CD14-positive monocyte (primary cell): Measurements from ENCODE around the gene SPATA20. TPM values are rescaled to one million over a fixed set of nuclear protein-coding genes. Genes with fewer than 3 reads are reported as not detected.
A peak's percentile ranks its signal among the peaks of the same experiment; 100 is the strongest.

Experiments
- DNase-seq, 3 donors: peaks; one replicate each; pipeline ENCODE4 v3.0.0-alpha.2; 2011 to 2022
- H2AFZ ChIP-seq: 2 replicates; pipeline ENCODE4 v1.6.0; 2012; ENCODE audit warnings: mild to moderate bottlenecking, low read depth, low read length, inconsistent platforms; ENCODE audit not compliant: insufficient read depth, poor library complexity, severe bottlenecking
- H3K27ac ChIP-seq, 2 donors: 1 replicate in 1 of 2; 2 replicates in 1 of 2; pipeline ENCODE4 v1.5.1; 2012 to 2013; ENCODE audit warnings: low read length in 2 of 2, control low read depth in 1 of 2, inconsistent platforms in 1 of 2, low read depth in 1 of 2, mild to moderate bottlenecking in 1 of 2
- H3K27me3 ChIP-seq, 2 donors: one replicate each; pipeline versions ENCODE4 v1.6.0 to v1.6.1; 2011 to 2013; ENCODE audit warnings: low read length in 2 of 2; ENCODE audit not compliant: control insufficient read depth in 2 of 2, insufficient read depth in 2 of 2
- H3K36me3 ChIP-seq, 2 donors: replicated peaks in 1 of 2; 1 replicate in 1 of 2; 2 replicates in 1 of 2; pipeline versions ENCODE4 v1.5.1 to v1.6.1; 2012 to 2013; ENCODE audit warnings: low read length in 2 of 2, control low read depth in 1 of 2, inconsistent platforms in 1 of 2, mild to moderate bottlenecking in 1 of 2; ENCODE audit not compliant: insufficient read depth in 2 of 2, control insufficient read depth in 1 of 2
- H3K4me1 ChIP-seq, 2 donors: 1 replicate in 1 of 2; 2 replicates in 1 of 2; pipeline versions ENCODE4 v1.5.1 to v1.6.1; 2012 to 2013; ENCODE audit warnings: low read length in 2 of 2, control low read depth in 1 of 2, inconsistent platforms in 1 of 2, mild to moderate bottlenecking in 1 of 2, moderate library complexity in 1 of 2; ENCODE audit not compliant: insufficient read depth in 2 of 2, control insufficient read depth in 1 of 2
- H3K4me2 ChIP-seq: replicated peaks from 2 replicates; pipeline ENCODE3; 2012; ENCODE audit warnings: low read length, moderate library complexity, mild to moderate bottlenecking; ENCODE audit not compliant: poor library complexity, severe bottlenecking; ENCODE audit errors: extremely low read depth
- H3K4me3 ChIP-seq, 3 experiments: fragments of 200-600 bp in 1 of 3; sonication (generic) in 1 of 3; replicated peaks in 1 of 3; 1 replicate in 2 of 3; 2 replicates in 1 of 3; pipeline ENCODE4 v1.5.1; 2011 to 2013; ENCODE audit warnings: low read length in 3 of 3, mild to moderate bottlenecking in 3 of 3, control low read depth in 2 of 3, low read depth in 2 of 3, inconsistent platforms in 1 of 3, moderate library complexity in 1 of 3
- H3K79me2 ChIP-seq: 2 replicates; pipeline ENCODE4 v1.6.0; 2012; ENCODE audit warnings: mild to moderate bottlenecking, control low read depth, inconsistent platforms, low read length, moderate library complexity; ENCODE audit not compliant: insufficient read depth
- H3K9ac ChIP-seq: 2 replicates; pipeline ENCODE4 v1.6.0; 2017; ENCODE audit warnings: low read length, mild to moderate bottlenecking; ENCODE audit not compliant: insufficient read depth, poor library complexity, severe bottlenecking
- H3K9me3 ChIP-seq, 2 donors: replicated peaks in 1 of 2; 1 replicate in 1 of 2; 2 replicates in 1 of 2; pipeline versions ENCODE4 v1.5.1 to v1.6.1; 2012 to 2013; ENCODE audit warnings: low read length in 2 of 2, control low read depth in 1 of 2; ENCODE audit not compliant: control insufficient read depth in 1 of 2, insufficient read depth in 1 of 2
- H4K20me1 ChIP-seq: 2 replicates; pipeline ENCODE4 v1.6.0; 2012; ENCODE audit warnings: mild to moderate bottlenecking, low read length, control low read depth, moderate library complexity; ENCODE audit not compliant: insufficient read depth
- H3K27ac Mint-ChIP-seq, 7 donors: one replicate each; pipeline ENCODE4 v1.8.0; 2020; ENCODE audit warnings: mild to moderate bottlenecking in 7 of 7, mixed read lengths in 7 of 7, moderate library complexity in 6 of 7, inconsistent platforms in 2 of 7
- H3K27me3 Mint-ChIP-seq, 3 donors: one replicate each; pipeline ENCODE4 v1.8.0; 2021 to 2022; ENCODE audit warnings: low read depth in 3 of 3, mild to moderate bottlenecking in 3 of 3, mixed read lengths in 3 of 3, moderate library complexity in 3 of 3, inconsistent platforms in 1 of 3
- H3K36me3 Mint-ChIP-seq, 2 donors: one replicate each; pipeline ENCODE4 v1.8.0; 2020; ENCODE audit warnings: mixed read lengths in 2 of 2, inconsistent platforms in 1 of 2, mild to moderate bottlenecking in 1 of 2
- H3K4me1 Mint-ChIP-seq: one replicate; pipeline ENCODE4 v1.8.0; 2020; ENCODE audit warnings: mild to moderate bottlenecking, mixed read lengths
- H3K4me3 Mint-ChIP-seq, 2 donors: one replicate each; pipeline ENCODE4 v1.8.0; 2020; ENCODE audit warnings: mild to moderate bottlenecking in 2 of 2, mixed read lengths in 2 of 2, moderate library complexity in 1 of 2
- H3K9me3 Mint-ChIP-seq, 7 donors: one replicate each; pipeline ENCODE4 v1.8.0; 2020 to 2022; ENCODE audit warnings: mixed read lengths in 7 of 7, mild to moderate bottlenecking in 6 of 7, moderate library complexity in 6 of 7, inconsistent platforms in 2 of 7
- WGBS: methylation state at CpG from one replicate; pipeline ENCODE4 v1.1.5; 2013; ENCODE audit warnings: missing lambda C conversion rate; ENCODE audit not compliant: insufficient coverage; 5-methylcytosine and 5-hydroxymethylcytosine counted together
- intact Hi-C, 2 donors: fragments of 100-400 bp; cut with micrococcal nuclease; formaldehyde crosslinking; loops; one replicate each; pipeline versions ENCODE4 v1.15.0 to v1.15.1; 2023
- polyA plus RNA-seq, 3 donors: library from polyadenylated mRNA; depleted of rRNA in 1 of 3; unstranded in 2 of 3; stranded (reverse) in 1 of 3; fragments of 300-500 nt in 2 of 3; fragments of >200 nt in 1 of 3; fragmentation: Illumina TruSeq in 2 of 3; gene quantifications; 1 replicate in 2 of 3; 2 replicates in 1 of 3; pipeline ENCODE4 v1.2.3, GENCODE V29; 2012 to 2021
- TF ChIP-seq, protein P1 (sequence below): fragments of 200-600 bp; IDR thresholded peaks from one replicate; pipeline ENCODE4 v1.8.0; 2022; ENCODE audit warnings: antibody characterized with exemption, mild to moderate bottlenecking

Gene SPATA20
- polyA plus RNA-seq, 3 donors, result 9.3 to 37.8 (median 12.2) TPM

DNA sequence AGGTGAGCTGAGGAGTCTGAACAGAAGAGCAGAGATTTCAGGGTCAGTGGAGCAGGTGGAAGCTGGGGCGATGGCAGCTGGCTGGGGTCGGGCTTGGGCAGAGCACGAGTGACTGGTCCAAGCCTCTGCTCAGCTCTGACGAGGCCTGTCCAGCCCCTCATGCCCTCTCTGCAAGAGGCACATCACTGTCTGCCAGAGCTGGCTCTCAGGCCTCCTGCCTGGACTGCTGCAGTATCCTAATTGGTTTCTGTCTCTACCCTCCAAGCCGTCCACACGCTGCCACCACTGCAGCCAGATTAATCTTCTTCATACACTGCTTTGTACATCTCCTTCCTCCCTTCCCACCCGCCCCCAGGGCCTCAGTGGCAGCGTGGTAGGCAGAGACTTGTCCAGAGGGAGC is 38.9 kb downstream of the SPATA20 start:
- no peak overlapping the region for H3K9ac ChIP-seq
- Mint-ChIP-seq H3K4me3 (no peak overlapping the region), H3K4me1 (no peaks in the 10 kb centered on the region), H3K27ac (peak overlapping the region in 1 of 7 donors; percentile 48), H3K9me3 (peaks cover 0 to 1% (median 0%) of the 10 kb centered on the region in 7 donors), H3K27me3 (peaks cover 17 to 23% (median 20%) of the 10 kb centered on the region in 3 donors), H3K36me3 (no peaks in the 10 kb centered on the region)
- H3K4me3 ChIP-seq, result no peak overlapping the region
- H3K9me3 ChIP-seq, result no peaks in the 10 kb centered on the region
- intact Hi-C loops, result no loop called here
- no peaks in the 10 kb centered on the region for H3K27me3 ChIP-seq
- H3K4me1 ChIP-seq, result no peaks in the 10 kb centered on the region
- H3K27ac ChIP-seq, result no peak overlapping the region
- no peak overlapping the region for H2AFZ ChIP-seq
- H3K36me3 ChIP-seq, result no peaks in the 10 kb centered on the region
- no peak for DNase-seq
- TF ChIP-seq, protein P1, sequence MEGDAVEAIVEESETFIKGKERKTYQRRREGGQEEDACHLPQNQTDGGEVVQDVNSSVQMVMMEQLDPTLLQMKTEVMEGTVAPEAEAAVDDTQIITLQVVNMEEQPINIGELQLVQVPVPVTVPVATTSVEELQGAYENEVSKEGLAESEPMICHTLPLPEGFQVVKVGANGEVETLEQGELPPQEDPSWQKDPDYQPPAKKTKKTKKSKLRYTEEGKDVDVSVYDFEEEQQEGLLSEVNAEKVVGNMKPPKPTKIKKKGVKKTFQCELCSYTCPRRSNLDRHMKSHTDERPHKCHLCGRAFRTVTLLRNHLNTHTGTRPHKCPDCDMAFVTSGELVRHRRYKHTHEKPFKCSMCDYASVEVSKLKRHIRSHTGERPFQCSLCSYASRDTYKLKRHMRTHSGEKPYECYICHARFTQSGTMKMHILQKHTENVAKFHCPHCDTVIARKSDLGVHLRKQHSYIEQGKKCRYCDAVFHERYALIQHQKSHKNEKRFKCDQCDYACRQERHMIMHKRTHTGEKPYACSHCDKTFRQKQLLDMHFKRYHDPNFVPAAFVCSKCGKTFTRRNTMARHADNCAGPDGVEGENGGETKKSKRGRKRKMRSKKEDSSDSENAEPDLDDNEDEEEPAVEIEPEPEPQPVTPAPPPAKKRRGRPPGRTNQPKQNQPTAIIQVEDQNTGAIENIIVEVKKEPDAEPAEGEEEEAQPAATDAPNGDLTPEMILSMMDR, result no peak
- no peaks in the 10 kb centered on the region for H4K20me1 ChIP-seq
- no peaks in the 10 kb centered on the region for H3K79me2 ChIP-seq
- H3K4me2 ChIP-seq, result no peak overlapping the region
- WGBS, result 91% methylated on average over 6 of the region's 8 CpGs

DNA sequence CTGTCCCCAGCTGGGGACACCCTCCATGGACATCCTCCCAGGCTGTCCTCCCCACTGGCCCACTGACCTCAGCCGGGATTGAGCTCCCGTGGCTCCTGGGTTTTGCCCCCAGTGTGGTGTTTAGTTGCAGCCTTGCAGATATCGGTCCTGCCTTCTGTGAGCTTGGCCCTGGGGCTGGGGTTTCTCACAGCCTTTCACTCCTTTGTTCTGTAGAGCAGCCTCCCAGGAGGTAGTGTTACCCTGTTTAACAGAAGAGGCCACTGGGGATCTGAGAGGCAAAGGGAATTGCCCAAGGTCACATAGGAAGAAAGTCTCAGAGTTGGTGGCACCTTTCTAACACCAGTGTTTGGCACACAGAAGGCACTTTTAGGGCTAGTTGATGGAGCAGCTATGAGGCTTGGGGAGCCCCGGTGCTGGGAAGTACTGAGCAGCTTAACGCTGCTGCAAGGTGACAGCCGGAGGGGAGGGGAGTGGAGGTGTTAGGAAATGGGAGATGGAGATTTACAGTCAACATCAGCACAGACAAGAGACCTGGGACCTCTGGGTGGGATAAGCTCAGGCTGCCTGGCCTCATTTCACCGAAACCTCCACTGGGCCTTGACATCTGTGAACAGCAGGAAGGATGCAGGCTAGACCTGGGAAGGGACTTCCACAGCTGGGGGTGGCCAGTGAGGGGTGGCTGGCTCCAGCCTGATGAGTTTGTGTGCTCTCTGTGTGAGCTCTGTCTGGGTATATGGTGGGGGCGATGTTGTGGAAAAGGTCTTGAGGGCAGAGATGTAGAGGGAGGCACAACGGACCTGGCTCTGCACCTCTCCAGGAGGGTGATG is 39.7 kb downstream of the SPATA20 start:
- intact Hi-C loops, result no loop called here
- Histone ChIP-seq H3K4me3 (no peak overlapping the region), H3K36me3 (no peaks in the 10 kb centered on the region), H3K4me1 (no peaks in the 10 kb centered on the region), H2AFZ (no peak overlapping the region), H3K79me2 (no peaks in the 10 kb centered on the region), H3K4me2 (no peak overlapping the region), H3K27me3 (no peaks in the 10 kb centered on the region), H4K20me1 (no peaks in the 10 kb centered on the region), H3K9me3 (no peaks in the 10 kb centered on the region), H3K27ac (no peak overlapping the region), H3K9ac (no peak overlapping the region)
- DNase-seq, result no peak
- Mint-ChIP-seq H3K27me3 (peaks cover 17 to 23% (median 18%) of the 10 kb centered on the region in 3 donors), H3K4me1 (no peaks in the 10 kb centered on the region), H3K36me3 (no peaks in the 10 kb centered on the region), H3K27ac (peak overlapping the region in 1 of 7 donors; percentile 24), H3K9me3 (peaks cover 0 to 1% (median 0%) of the 10 kb centered on the region in 7 donors), H3K4me3 (no peak overlapping the region)
- TF ChIP-seq, protein P1, result no peak
- WGBS, result 99% methylated on average over 7 of the region's 9 CpGs
